AG10803 (cell line): ENCODE data around the gene CASQ1.

Source experiments
- DNase-seq: peaks from one replicate; pipeline ENCODE4 v3.0.0; 2010; ENCODE audit warnings: low read depth
- H3K4me3 ChIP-seq: 2 replicates; pipeline ENCODE4 v1.5.1; 2011; ENCODE audit warnings: mild to moderate bottlenecking, low read length, control low read depth
- CTCF ChIP-seq: conservative IDR thresholded peaks from 2 replicates; pipeline ENCODE4 v1.5.1; 2011; ENCODE audit warnings: mild to moderate bottlenecking, low read length, control low read depth, inconsistent platforms

The CASQ1 gene

GRCh38 chr1:160167580-160167979 is 22.8 kb upstream of the CASQ1 start:
- no peak for DNase-seq
- TF ChIP-seq CTCF = no peak
- no peak overlapping the region for H3K4me3 ChIP-seq

GRCh38 chr1:160168016-160168415 is 22.4 kb upstream of the CASQ1 start:
- no peak overlapping the region for H3K4me3 ChIP-seq
- no peak for DNase-seq
- TF ChIP-seq CTCF = no peak

- no peak overlapping the region for H3K4me3 ChIP-seq
- TF ChIP-seq CTCF = no peak; the same call in 1 of the 2 replicates
- DNase-seq = peak; percentile 56
Observed at GRCh38 chr1:160168609-160169369, 21.6 kb upstream of the CASQ1 start.

- H3K4me3 ChIP-seq = no peak overlapping the region
- DNase-seq = no peak
Observed at GRCh38 chr1:160169553-160170399, 20.6 kb upstream of the CASQ1 start.

GRCh38 chr1:160171354-160171753 is 19.0 kb upstream of the CASQ1 start:
- TF ChIP-seq CTCF = no peak
- peak; percentile 54 for DNase-seq
- no peak overlapping the region for H3K4me3 ChIP-seq

More at GRCh38 chr1:160169553-160170399, 20.6 kb upstream of the CASQ1 start:
- TF ChIP-seq CTCF = no peak

- no peak overlapping the region for H3K4me3 ChIP-seq
- peak; percentile 10 for DNase-seq
- TF ChIP-seq CTCF = no peak
Observed at GRCh38 chr1:160171980-160172379, 18.4 kb upstream of the CASQ1 start.
